GM12892 (cell line): Measurements from ENCODE around the gene NARS2.
"Not testable (repeated sequence)": the region's sequence is repeated elsewhere in the genome, so short reads cannot be mapped to it uniquely, and the experiment has no call there.

ENCODE experiments used
- POLR2A ChIP-seq: IDR thresholded peaks from 2 replicates; pipeline ENCODE4 v1.6.1; 2011; ENCODE audit warnings: low read depth, low read length, control low read depth
- POLR2AphosphoS5 ChIP-seq: IDR thresholded peaks from 2 replicates; pipeline ENCODE4 v1.6.1; 2011; ENCODE audit warnings: low read depth, low read length, control low read depth
- TAF1 ChIP-seq: IDR thresholded peaks from 2 replicates; pipeline ENCODE4 v1.6.1; 2011; ENCODE audit warnings: low read depth, mild to moderate bottlenecking, control low read depth, low read length, borderline replicate concordance

DNA sequence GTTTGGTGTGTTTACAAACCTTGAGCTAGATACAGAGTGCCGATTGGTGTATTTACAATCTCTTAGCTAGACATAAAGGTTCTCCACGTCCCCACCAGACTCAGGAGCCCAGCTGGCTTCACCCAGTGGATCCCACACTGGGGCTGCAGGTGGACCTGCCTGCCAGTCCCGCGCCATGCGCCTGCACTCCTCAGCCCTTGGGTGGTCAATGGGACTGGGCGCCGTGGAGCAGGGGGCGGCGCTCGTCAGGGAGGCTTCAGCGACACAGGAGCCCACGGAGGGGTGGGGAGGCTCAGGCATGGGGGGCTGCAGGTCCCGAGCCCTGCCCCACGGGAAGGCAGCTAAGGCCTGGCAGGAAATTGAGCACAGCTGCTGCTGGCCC, 109.9 kb downstream of the NARS2 start:
- TF ChIP-seq POLR2AphosphoS5, POLR2A, TAF1: not testable (repeated sequence)
